Panc1 (cell line): Measurements from ENCODE around the gene SLC6A13. TPM values are rescaled to one million over a fixed set of nuclear protein-coding genes. Genes with fewer than 3 reads are reported as not detected.

Source experiments
- ATAC-seq: fragments of 200-7000 bp; cut with Tn5 transposase; 2 replicates; pipeline ENCODE4 v1.9.1; 2020; ENCODE audit warnings: mild to moderate bottlenecking, moderate library complexity
- BruUV-seq: library from RNA; stranded (reverse); fragments of 400-500 nt; replicated peaks from 2 replicates; lab custom pipeline; 2021; lab: Mats Ljungman, UMichigan
- CTCF ChIA-PET: fragments of 300-600 bp; sonication (Branson Sonifier 250); formaldehyde crosslinking; loops from one replicate; lab custom pipeline; 2022; ENCODE audit warnings: antibody characterized with exemption; lab: Charles Lee
- POLR2A ChIA-PET: fragments of 300-600 bp; sonication (Branson Sonifier 250); formaldehyde crosslinking; loops from one replicate; lab custom pipeline; 2022; ENCODE audit warnings: antibody characterized with exemption; lab: Charles Lee
- DNase-seq: peaks from one replicate; pipeline ENCODE4 v3.0.0-alpha.2; 2010; ENCODE audit warnings: low read depth, low spot score
- H3K27ac ChIP-seq: 2 replicates; pipeline ENCODE4 v1.5.1; 2011; ENCODE audit warnings: mild to moderate bottlenecking, low read length, inconsistent platforms
- H3K27me3 ChIP-seq: fragments of 200-500 bp; sonication (Bioruptor generic); 2 replicates; pipeline ENCODE4 v1.6.0; 2014; ENCODE audit warnings: low read length, inconsistent platforms; ENCODE audit not compliant: control insufficient read depth, insufficient read depth
- H3K36me3 ChIP-seq: fragments of 200-500 bp; sonication (Bioruptor generic); 2 replicates; pipeline ENCODE4 v1.5.1; 2014; ENCODE audit warnings: inconsistent platforms, mild to moderate bottlenecking, low read length, moderate library complexity; ENCODE audit not compliant: control insufficient read depth, insufficient read depth
- H3K4me1 ChIP-seq: 2 replicates; pipeline ENCODE4 v1.5.1; 2011; ENCODE audit warnings: inconsistent platforms, mild to moderate bottlenecking, low read length, moderate library complexity; ENCODE audit not compliant: control insufficient read depth, insufficient read depth
- H3K4me3 ChIP-seq, 2 experiments: 2 replicates each; pipeline ENCODE4 v1.5.1; 2011 to 2012; ENCODE audit warnings: low read depth in 2 of 2, low read length in 2 of 2, mild to moderate bottlenecking in 2 of 2, inconsistent platforms in 1 of 2, moderate library complexity in 1 of 2
- H3K9me3 ChIP-seq: fragments of 200-500 bp; sonication (Bioruptor generic); 2 replicates; pipeline ENCODE4 v1.5.1; 2014; ENCODE audit warnings: low read depth, mild to moderate bottlenecking, inconsistent platforms, low read length, moderate library complexity; ENCODE audit not compliant: control insufficient read depth, insufficient read depth
- POLR2AphosphoS5 ChIP-seq: IDR thresholded peaks from 2 replicates; pipeline ENCODE4 v1.6.1; 2012; ENCODE audit warnings: mild to moderate bottlenecking, low read depth, low read length, moderate library complexity
- REST ChIP-seq, 2 experiments: IDR thresholded peaks; 2 replicates each; pipeline ENCODE4 v1.6.1; 2011 to 2012; ENCODE audit warnings: low read depth in 2 of 2, control low read depth in 1 of 2, low read length in 1 of 2, mild to moderate bottlenecking in 1 of 2, moderate library complexity in 1 of 2; ENCODE audit not compliant: insufficient read depth in 1 of 2
- SIN3A ChIP-seq: IDR thresholded peaks from 2 replicates; pipeline ENCODE4 v1.6.1; 2012; ENCODE audit warnings: low read depth, mild to moderate bottlenecking, low read length, moderate library complexity, borderline replicate concordance; ENCODE audit not compliant: insufficient read depth
- TCF7L2 ChIP-seq: IDR thresholded peaks from 2 replicates; pipeline ENCODE4 v1.6.1; 2011; ENCODE audit warnings: mild to moderate bottlenecking, low read depth, low read length, inconsistent platforms
- in situ Hi-C: cut with HindIII; loops from 2 replicates; pipeline ENCODE4 v1.10.0; 2016; ENCODE audit warnings: low sequenced_read_pairs, low pct_unique_long_range_greater_than_20kb
- intact Hi-C: fragments of 100-400 bp; cut with micrococcal nuclease; formaldehyde crosslinking; loops from one replicate; pipeline ENCODE4 v1.10.0; 2022; ENCODE audit not compliant: unreplicated experiment
- total RNA-seq: library from RNA; stranded (reverse); gene quantifications from one replicate; pipeline ENCODE4 v1.2.1, GENCODE V29; 2021; ENCODE audit not compliant: unreplicated experiment
- TF ChIP-seq, protein P1 (sequence below): fragments of 450-650 bp; IDR thresholded peaks from 2 replicates; pipeline ENCODE4 v1.5.1; 2017; ENCODE audit warnings: mild to moderate bottlenecking

SLC6A13 gene
- total RNA-seq, 1 experiment from 2014 or later = 0.57 TPM

- Histone ChIP-seq H3K27me3 (peaks cover 2% of the 10 kb centered on the region), H3K4me3 (no peak overlapping the region), H3K4me1 (no peaks in the 10 kb centered on the region), H3K9me3 (no peaks in the 10 kb centered on the region), H3K36me3 (no peaks in the 10 kb centered on the region), H3K27ac (no peak overlapping the region)
- ATAC-seq = no peak
- POLR2A ChIA-PET = no interaction called here
- no peak for TF ChIP-seq TCF7L2
- no peak for TF ChIP-seq SIN3A
- no peak for TF ChIP-seq POLR2AphosphoS5
- TF ChIP-seq REST (IDR thresholded peaks at IDR 0.05; ENCODE audit: insufficient read depth in 1 of 2, low read depth in 2 of 2, low read length in 1 of 2) = no peak
- TF ChIP-seq, protein P1, sequence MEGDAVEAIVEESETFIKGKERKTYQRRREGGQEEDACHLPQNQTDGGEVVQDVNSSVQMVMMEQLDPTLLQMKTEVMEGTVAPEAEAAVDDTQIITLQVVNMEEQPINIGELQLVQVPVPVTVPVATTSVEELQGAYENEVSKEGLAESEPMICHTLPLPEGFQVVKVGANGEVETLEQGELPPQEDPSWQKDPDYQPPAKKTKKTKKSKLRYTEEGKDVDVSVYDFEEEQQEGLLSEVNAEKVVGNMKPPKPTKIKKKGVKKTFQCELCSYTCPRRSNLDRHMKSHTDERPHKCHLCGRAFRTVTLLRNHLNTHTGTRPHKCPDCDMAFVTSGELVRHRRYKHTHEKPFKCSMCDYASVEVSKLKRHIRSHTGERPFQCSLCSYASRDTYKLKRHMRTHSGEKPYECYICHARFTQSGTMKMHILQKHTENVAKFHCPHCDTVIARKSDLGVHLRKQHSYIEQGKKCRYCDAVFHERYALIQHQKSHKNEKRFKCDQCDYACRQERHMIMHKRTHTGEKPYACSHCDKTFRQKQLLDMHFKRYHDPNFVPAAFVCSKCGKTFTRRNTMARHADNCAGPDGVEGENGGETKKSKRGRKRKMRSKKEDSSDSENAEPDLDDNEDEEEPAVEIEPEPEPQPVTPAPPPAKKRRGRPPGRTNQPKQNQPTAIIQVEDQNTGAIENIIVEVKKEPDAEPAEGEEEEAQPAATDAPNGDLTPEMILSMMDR = no peak
- no peak for DNase-seq
- CTCF ChIA-PET = no interaction called here
- BruUV-seq = no TSS peak
- intact Hi-C loops (no loop called here), in situ Hi-C loops (no loop called here)
Measured at GRCh38 chr12:263574-263973, 938 bp upstream of the SLC6A13 start.

GRCh38 chr12:262113-262512 is 523 bp downstream of the SLC6A13 start:
- no peak for ATAC-seq
- Histone ChIP-seq H3K27me3 (peaks cover 3% of the 10 kb centered on the region), H3K4me3 (no peak overlapping the region), H3K36me3 (no peaks in the 10 kb centered on the region), H3K27ac (no peak overlapping the region), H3K9me3 (no peaks in the 10 kb centered on the region), H3K4me1 (no peaks in the 10 kb centered on the region)
- ChIA-PET POLR2A (interaction anchor here (0.6 kb wide), 1 partner anchor 64 kb away, joined by 3 read pairs; no protein-coding TSS in a partner anchor), CTCF (no interaction called here)
- intact Hi-C loops (no loop called here), in situ Hi-C loops (no loop called here)
- no TSS peak for BruUV-seq
- no peak for DNase-seq
- TF ChIP-seq, protein P1 = no peak
- TF ChIP-seq REST (IDR thresholded peaks at IDR 0.05; ENCODE audit: insufficient read depth in 1 of 2, low read depth in 2 of 2, low read length in 1 of 2) (no peak), POLR2AphosphoS5 (no peak), SIN3A (no peak), TCF7L2 (no peak)
